HEK293T (cell line): Measurements from ENCODE around the gene KRT3.

Source experiments
- ELF4 ChIP-seq: fragments of 450-650 bp; IDR thresholded peaks from 2 replicates; pipeline ENCODE4 v1.6.1; 2017; ENCODE audit warnings: antibody characterized with exemption
- HDGF ChIP-seq: fragments of 450-650 bp; IDR thresholded peaks from 2 replicates; pipeline ENCODE4 v1.6.1; 2017; ENCODE audit warnings: antibody characterized with exemption, borderline replicate concordance

GRCh38 chr12:52788876-52789636 is 6.9 kb downstream of the KRT3 start:
- TF ChIP-seq HDGF (no peak), ELF4 (no peak)
